HL-60 (cell line): ENCODE measurements around the gene UGCG.

ENCODE experiments used
- CTCF ChIP-seq: IDR thresholded peaks from one replicate; pipeline ENCODE4 v1.5.1; 2011; ENCODE audit warnings: low read length, control low read depth, inconsistent platforms; ENCODE audit not compliant: insufficient read depth
- GABPA ChIP-seq: IDR thresholded peaks from 2 replicates; pipeline ENCODE4 v1.6.1; 2012; ENCODE audit warnings: low read depth
- POLR2AphosphoS5 ChIP-seq: IDR thresholded peaks from 2 replicates; pipeline ENCODE4 v1.6.1; 2012; ENCODE audit warnings: low read depth
- SPI1 ChIP-seq: IDR thresholded peaks from 2 replicates; pipeline ENCODE4 v1.6.1; 2012; ENCODE audit warnings: low read depth, mild to moderate bottlenecking, borderline replicate concordance
- TF ChIP-seq, protein P1 (sequence below): IDR thresholded peaks from 2 replicates; pipeline ENCODE4 v1.6.1; 2012; ENCODE audit warnings: low read depth; ENCODE audit not compliant: insufficient replicate concordance

- TF ChIP-seq CTCF (no peak), GABPA (no peak), POLR2AphosphoS5 (no peak), SPI1 (no peak)
- TF ChIP-seq, protein P1, sequence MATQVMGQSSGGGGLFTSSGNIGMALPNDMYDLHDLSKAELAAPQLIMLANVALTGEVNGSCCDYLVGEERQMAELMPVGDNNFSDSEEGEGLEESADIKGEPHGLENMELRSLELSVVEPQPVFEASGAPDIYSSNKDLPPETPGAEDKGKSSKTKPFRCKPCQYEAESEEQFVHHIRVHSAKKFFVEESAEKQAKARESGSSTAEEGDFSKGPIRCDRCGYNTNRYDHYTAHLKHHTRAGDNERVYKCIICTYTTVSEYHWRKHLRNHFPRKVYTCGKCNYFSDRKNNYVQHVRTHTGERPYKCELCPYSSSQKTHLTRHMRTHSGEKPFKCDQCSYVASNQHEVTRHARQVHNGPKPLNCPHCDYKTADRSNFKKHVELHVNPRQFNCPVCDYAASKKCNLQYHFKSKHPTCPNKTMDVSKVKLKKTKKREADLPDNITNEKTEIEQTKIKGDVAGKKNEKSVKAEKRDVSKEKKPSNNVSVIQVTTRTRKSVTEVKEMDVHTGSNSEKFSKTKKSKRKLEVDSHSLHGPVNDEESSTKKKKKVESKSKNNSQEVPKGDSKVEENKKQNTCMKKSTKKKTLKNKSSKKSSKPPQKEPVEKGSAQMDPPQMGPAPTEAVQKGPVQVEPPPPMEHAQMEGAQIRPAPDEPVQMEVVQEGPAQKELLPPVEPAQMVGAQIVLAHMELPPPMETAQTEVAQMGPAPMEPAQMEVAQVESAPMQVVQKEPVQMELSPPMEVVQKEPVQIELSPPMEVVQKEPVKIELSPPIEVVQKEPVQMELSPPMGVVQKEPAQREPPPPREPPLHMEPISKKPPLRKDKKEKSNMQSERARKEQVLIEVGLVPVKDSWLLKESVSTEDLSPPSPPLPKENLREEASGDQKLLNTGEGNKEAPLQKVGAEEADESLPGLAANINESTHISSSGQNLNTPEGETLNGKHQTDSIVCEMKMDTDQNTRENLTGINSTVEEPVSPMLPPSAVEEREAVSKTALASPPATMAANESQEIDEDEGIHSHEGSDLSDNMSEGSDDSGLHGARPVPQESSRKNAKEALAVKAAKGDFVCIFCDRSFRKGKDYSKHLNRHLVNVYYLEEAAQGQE = no peak
Measured at GRCh38 chr9:111902391-111903139, 6.0 kb downstream of the UGCG start.
